IMR-90 (cell line): ENCODE measurements around the gene RABIF. TPM values are rescaled to one million over a fixed set of nuclear protein-coding genes. Genes with fewer than 3 reads are reported as not detected.

Experiments used
- ATAC-seq: fragments of 200-7000 bp; cut with Tn5 transposase; 2 replicates; pipeline ENCODE4 v1.9.1; 2020; ENCODE audit warnings: low read depth, mild to moderate bottlenecking, moderate library complexity
- BruUV-seq: library from RNA; stranded (reverse); fragments of 400-500 nt; replicated peaks from 2 replicates; lab custom pipeline; 2021; lab: Mats Ljungman, UMichigan
- CTCF ChIA-PET: fragments of 300-600 bp; formaldehyde crosslinking; extraction: SDS; loops from one replicate; lab custom pipeline; 2021; ENCODE audit warnings: antibody characterized with exemption; lab: Yijun Ruan, JAX
- POLR2A ChIA-PET: fragments of 300-600 bp; sonication (Branson Sonifier 250); formaldehyde crosslinking; loops from one replicate; lab custom pipeline; 2022; ENCODE audit warnings: antibody characterized with exemption; ENCODE audit not compliant: unreplicated experiment; lab: Charles Lee
- DNase-seq: peaks from one replicate; pipeline ENCODE4 v3.0.0; 2013
- H2AFZ ChIP-seq: replicated peaks from 2 replicates; pipeline ENCODE3; 2013; ENCODE audit warnings: low read length, mild to moderate bottlenecking; ENCODE audit not compliant: poor library complexity
- H2AK5ac ChIP-seq: 2 replicates; pipeline ENCODE4 v1.6.1; 2013; ENCODE audit warnings: low read depth, low read length, inconsistent platforms
- H2AK9ac ChIP-seq: replicated peaks from 2 replicates; pipeline ENCODE3; 2013; ENCODE audit warnings: mild to moderate bottlenecking, low read depth, low read length, moderate library complexity; ENCODE audit not compliant: poor library complexity
- H2BK120ac ChIP-seq: 2 replicates; pipeline ENCODE4 v1.6.1; 2013; ENCODE audit warnings: low read depth, low read length, inconsistent platforms
- H2BK15ac ChIP-seq: 3 replicates; pipeline ENCODE4 v1.6.1; 2013; ENCODE audit warnings: low read depth, low read length, inconsistent platforms
- H2BK20ac ChIP-seq: 2 replicates; pipeline ENCODE4 v1.6.1; 2013; ENCODE audit warnings: low read depth, mild to moderate bottlenecking, inconsistent platforms, low read length, moderate library complexity
- H2BK5ac ChIP-seq: 2 replicates; pipeline ENCODE4 v1.6.1; 2013; ENCODE audit warnings: mild to moderate bottlenecking, low read depth, low read length, inconsistent platforms; ENCODE audit not compliant: poor library complexity, severe bottlenecking
- H3K14ac ChIP-seq: replicated peaks from 2 replicates; pipeline ENCODE4 v1.6.1; 2013; ENCODE audit warnings: low read depth, low read length, inconsistent platforms
- H3K18ac ChIP-seq: 2 replicates; pipeline ENCODE4 v1.6.1; 2013; ENCODE audit warnings: low read depth, low read length, control low read depth
- H3K23ac ChIP-seq: 2 replicates; pipeline ENCODE4 v1.6.1; 2013; ENCODE audit warnings: low read depth, low read length, inconsistent platforms
- H3K27ac ChIP-seq: 2 replicates; pipeline ENCODE4 v1.5.1; 2013; ENCODE audit warnings: mild to moderate bottlenecking, control low read depth, low read length; ENCODE audit not compliant: insufficient read depth
- H3K27me3 ChIP-seq: 2 replicates; pipeline ENCODE4 v1.6.1; 2013; ENCODE audit warnings: low read length; ENCODE audit not compliant: control insufficient read depth, insufficient read depth
- H3K36me3 ChIP-seq: 2 replicates; pipeline ENCODE4 v1.6.1; 2013; ENCODE audit warnings: low read length, mixed read lengths; ENCODE audit not compliant: control insufficient read depth, insufficient read depth
- H3K4ac ChIP-seq: 2 replicates; pipeline ENCODE4 v1.6.1; 2013; ENCODE audit warnings: low read depth, low read length, inconsistent platforms
- H3K4me1 ChIP-seq: 2 replicates; pipeline ENCODE4 v1.6.1; 2013; ENCODE audit warnings: low read length, mixed read lengths; ENCODE audit not compliant: control insufficient read depth, insufficient read depth
- H3K4me2 ChIP-seq: 2 replicates; pipeline ENCODE4 v1.6.1; 2013; ENCODE audit warnings: low read depth, mild to moderate bottlenecking, control low read depth, low read length, moderate library complexity
- H3K4me3 ChIP-seq: 2 replicates; pipeline ENCODE4 v1.5.1; 2013; ENCODE audit warnings: low read depth, mild to moderate bottlenecking, control low read depth, low read length, moderate library complexity; ENCODE audit not compliant: insufficient read depth
- H3K56ac ChIP-seq: 2 replicates; pipeline ENCODE4 v1.6.1; 2013; ENCODE audit warnings: low read length, inconsistent platforms; ENCODE audit not compliant: insufficient read depth; ENCODE audit errors: extremely low read depth
- H3K79me1 ChIP-seq, 2 experiments: 2 replicates each; pipeline ENCODE4 v1.6.1; 2013; ENCODE audit warnings: low read length in 2 of 2, inconsistent platforms in 1 of 2, low read depth in 1 of 2
- H3K9ac ChIP-seq: 2 replicates; pipeline ENCODE4 v1.6.1; 2013; ENCODE audit warnings: low read depth, low read length, control low read depth
- H3K9me1 ChIP-seq: 2 replicates; pipeline ENCODE4 v1.6.1; 2013; ENCODE audit warnings: low read length, inconsistent platforms; ENCODE audit not compliant: insufficient read depth
- H3K9me3 ChIP-seq: 2 replicates; pipeline ENCODE4 v1.6.1; 2013; ENCODE audit warnings: low read length; ENCODE audit not compliant: control insufficient read depth, insufficient read depth
- H4K20me1 ChIP-seq: 2 replicates; pipeline ENCODE4 v1.6.1; 2013; ENCODE audit warnings: low read length, inconsistent platforms; ENCODE audit not compliant: insufficient read depth
- H4K5ac ChIP-seq: 2 replicates; pipeline ENCODE4 v1.6.1; 2013; ENCODE audit warnings: mild to moderate bottlenecking, low read depth, low read length, control low read depth
- H4K8ac ChIP-seq, 2 experiments: 2 replicates each; pipeline ENCODE4 v1.6.1; 2013; ENCODE audit warnings: low read depth in 2 of 2, low read length in 2 of 2, control low read depth in 1 of 2, inconsistent platforms in 1 of 2
- H4K91ac ChIP-seq: 2 replicates; pipeline ENCODE4 v1.6.1; 2013; ENCODE audit warnings: low read depth, low read length, inconsistent platforms; ENCODE audit not compliant: insufficient read depth
- BHLHE40 ChIP-seq: fragments of 150-350 bp; IDR thresholded peaks from 2 replicates; pipeline ENCODE4 v1.6.1; 2016; ENCODE audit warnings: mild to moderate bottlenecking, low read depth, low read length
- CEBPB ChIP-seq: IDR thresholded peaks from 2 replicates; pipeline ENCODE4 v1.6.1; 2012; ENCODE audit warnings: low read depth, low read length, improper control_type of control experiment
- CHD1 ChIP-seq: IDR thresholded peaks from 2 replicates; pipeline ENCODE4 v1.6.1; 2012; ENCODE audit warnings: low read depth, low read length, improper control_type of control experiment
- CTCF ChIP-seq: conservative IDR thresholded peaks from 2 replicates; pipeline ENCODE4 v1.5.1; 2012; ENCODE audit warnings: mild to moderate bottlenecking, low read depth, low read length, improper control_type of control experiment
- FOS ChIP-seq: fragments of 150-350 bp; IDR thresholded peaks from 2 replicates; pipeline ENCODE4 v1.6.1; 2016; ENCODE audit warnings: low read depth, low read length
- MAFK ChIP-seq: IDR thresholded peaks from 2 replicates; pipeline ENCODE4 v1.6.1; 2012; ENCODE audit warnings: low read depth, low read length, improper control_type of control experiment
- MAZ ChIP-seq: IDR thresholded peaks from 2 replicates; pipeline ENCODE4 v1.6.1; 2012; ENCODE audit warnings: low read depth, mild to moderate bottlenecking, low read length, improper control_type of control experiment, moderate library complexity, borderline replicate concordance
- MXI1 ChIP-seq: IDR thresholded peaks from 2 replicates; pipeline ENCODE4 v1.6.1; 2012; ENCODE audit warnings: low read depth, mild to moderate bottlenecking, low read length, moderate library complexity, borderline replicate concordance
- NFE2L2 ChIP-seq: fragments of 150-350 bp; IDR thresholded peaks from 2 replicates; pipeline ENCODE4 v1.6.1; 2016; ENCODE audit warnings: low read depth, mild to moderate bottlenecking, low read length
- POLR2A ChIP-seq: IDR thresholded peaks from 2 replicates; pipeline ENCODE4 v1.6.1; 2012; ENCODE audit warnings: mild to moderate bottlenecking, low read depth, low read length
- RAD21 ChIP-seq: IDR thresholded peaks from 2 replicates; pipeline ENCODE4 v1.6.1; 2012; ENCODE audit warnings: low read length, improper control_type of control experiment
- RCOR1 ChIP-seq: IDR thresholded peaks from 2 replicates; pipeline ENCODE4 v1.6.1; 2012; ENCODE audit warnings: mild to moderate bottlenecking, low read length, improper control_type of control experiment; ENCODE audit not compliant: insufficient replicate concordance
- RFX5 ChIP-seq: IDR thresholded peaks from 2 replicates; pipeline ENCODE4 v1.8.0; 2012; ENCODE audit warnings: low read depth, mild to moderate bottlenecking, low read length, moderate library complexity
- SMC3 ChIP-seq: fragments of 150-350 bp; IDR thresholded peaks from 2 replicates; pipeline ENCODE4 v1.6.1; 2016; ENCODE audit warnings: low read depth, mild to moderate bottlenecking, antibody characterized with exemption, low read length, moderate library complexity
- USF2 ChIP-seq: fragments of 150-350 bp; IDR thresholded peaks from 2 replicates; pipeline ENCODE4 v1.6.1; 2017; ENCODE audit warnings: mild to moderate bottlenecking, antibody characterized with exemption, low read length, low read depth
- dilution Hi-C: fragments of 300-500 bp; cut with HindIII; formaldehyde crosslinking; loops from one replicate; pipeline ENCODE4 v1.14.3; 2018; ENCODE audit warnings: low sequenced_read_pairs; ENCODE audit not compliant: unreplicated experiment
- in situ Hi-C: fragments of 300-500 bp; cut with MboI; formaldehyde crosslinking; loops from 3 replicates; pipeline ENCODE4 v1.14.3; 2019; ENCODE audit warnings: low sequenced_read_pairs, inconsistent platforms, mixed read lengths
- intact Hi-C: fragments of 100-400 bp; cut with micrococcal nuclease; formaldehyde crosslinking; loops from 2 replicates; pipeline ENCODE4 v1.10.0; 2022
- polyA plus RNA-seq, 3 experiments: library from polyadenylated mRNA; depleted of rRNA; stranded (reverse); fragments of >200 nt; gene quantifications; 2 replicates each; pipeline ENCODE4 v1.2.3, GENCODE V29; 2012; ENCODE audit warnings: low replicate concordance in 1 of 3
- total RNA-seq: library from RNA; depleted of rRNA; stranded (reverse); fragments of >200 nt; gene quantifications from 2 replicates; pipeline ENCODE4 v1.2.3, GENCODE V29; 2012
- TF ChIP-seq, protein P1 (sequence below): fragments of 150-350 bp; IDR thresholded peaks from 2 replicates; pipeline ENCODE4 v1.6.1; 2016; ENCODE audit warnings: low read depth, mild to moderate bottlenecking, low read length, moderate library complexity, borderline replicate concordance

RABIF gene
- total and polyA plus RNA-seq, 2 of the 4 experiments (the other 2 are of a cell fraction) = 4.8 to 7.9 TPM

DNA sequence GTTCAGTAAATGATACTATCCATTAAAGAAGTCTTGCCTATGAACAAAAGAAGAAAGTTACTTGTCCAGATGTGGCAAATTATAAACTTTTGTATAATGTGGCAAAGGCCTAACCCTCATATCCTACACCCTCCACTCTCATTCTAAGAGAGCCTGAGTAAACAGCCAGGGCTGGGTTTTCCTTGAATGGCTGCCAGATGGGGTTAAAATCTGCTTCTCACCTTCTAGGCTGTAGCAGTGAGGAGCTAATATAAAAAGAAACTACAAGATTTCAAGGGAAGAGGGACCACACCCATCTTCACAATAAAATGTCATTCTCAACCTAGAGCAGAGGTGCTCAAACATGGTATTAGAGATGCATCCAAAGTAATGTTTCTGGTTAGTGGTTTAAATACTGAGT is 8.9 kb downstream of the RABIF start:
- in situ Hi-C loops = no loop called here
- intact Hi-C loops = no loop called here
- H2AFZ ChIP-seq = no peak overlapping the region
- DNase-seq (no peak), ATAC-seq (no peak)
- ChIA-PET CTCF (no interaction called here), POLR2A (no interaction called here)
- H2BK5ac ChIP-seq = no peak overlapping the region
- H3K27me3 ChIP-seq = no peaks in the 10 kb centered on the region
- no peak overlapping the region for H2BK120ac ChIP-seq
- H3K4ac ChIP-seq = no peak overlapping the region
- H3K4me2 ChIP-seq = no peak overlapping the region
- H3K14ac ChIP-seq = no peak overlapping the region
- H3K56ac ChIP-seq = no peak overlapping the region
- H3K9me3 ChIP-seq = no peaks in the 10 kb centered on the region
- H4K5ac ChIP-seq = no peak overlapping the region
- H3K18ac ChIP-seq = no peak overlapping the region
- no peak overlapping the region for H2AK9ac ChIP-seq
- TF ChIP-seq FOS (no peak), MXI1 (no peak), NFE2L2 (no peak), CTCF (no peak), RCOR1 (no peak), USF2 (no peak), CEBPB (no peak), MAZ (no peak), CHD1 (no peak), RAD21 (no peak), RFX5 (no peak), SMC3 (no peak), POLR2A (no peak), BHLHE40 (no peak), MAFK (no peak)
- TF ChIP-seq, protein P1, sequence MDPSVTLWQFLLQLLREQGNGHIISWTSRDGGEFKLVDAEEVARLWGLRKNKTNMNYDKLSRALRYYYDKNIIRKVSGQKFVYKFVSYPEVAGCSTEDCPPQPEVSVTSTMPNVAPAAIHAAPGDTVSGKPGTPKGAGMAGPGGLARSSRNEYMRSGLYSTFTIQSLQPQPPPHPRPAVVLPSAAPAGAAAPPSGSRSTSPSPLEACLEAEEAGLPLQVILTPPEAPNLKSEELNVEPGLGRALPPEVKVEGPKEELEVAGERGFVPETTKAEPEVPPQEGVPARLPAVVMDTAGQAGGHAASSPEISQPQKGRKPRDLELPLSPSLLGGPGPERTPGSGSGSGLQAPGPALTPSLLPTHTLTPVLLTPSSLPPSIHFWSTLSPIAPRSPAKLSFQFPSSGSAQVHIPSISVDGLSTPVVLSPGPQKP = no peak
- no peak overlapping the region for H4K8ac ChIP-seq
- no peak overlapping the region for H3K9ac ChIP-seq
- no peak overlapping the region for H2BK20ac ChIP-seq
- peaks cover 5% of the 10 kb centered on the region; the same call in 1 of the 2 replicates for H4K20me1 ChIP-seq
- no peak overlapping the region for H2AK5ac ChIP-seq
- H3K27ac ChIP-seq = no peak overlapping the region
- H4K91ac ChIP-seq = no peak overlapping the region
- no TSS peak for BruUV-seq
- H2BK15ac ChIP-seq = no peak overlapping the region
- no peak overlapping the region for H3K23ac ChIP-seq
- H3K4me3 ChIP-seq = no peak overlapping the region
- H3K9me1 ChIP-seq = peaks cover 4% of the 10 kb centered on the region; the same call in 1 of the 2 replicates
- no peaks in the 10 kb centered on the region for H3K4me1 ChIP-seq
- H3K36me3 ChIP-seq = peaks cover 4% of the 10 kb centered on the region
- dilution Hi-C loops = no loop called here
- peaks cover 8 to 21% of the 10 kb centered on the region in 2 experiments for H3K79me1 ChIP-seq
